Stimulated activated CD8-positive, alpha-beta memory T cell treated with anti-CD3 and anti-CD28 coated beads, Interleukin-12 subunit alpha, Interleukin-12 subunit beta, amount 100 ng/mL, for 24 hours (primary cell): ENCODE results near the gene FNDC7.
A peak's percentile ranks its signal among the peaks of the same experiment; 100 is the strongest.
"Not testable (repeated sequence)": the region's sequence is repeated elsewhere in the genome, so short reads cannot be mapped to it uniquely, and the experiment has no call there.

Experiments
- DNase-seq: peaks from one replicate; pipeline ENCODE4 v3.0.0-alpha.2; 2020; ENCODE audit errors: extremely low read depth

FNDC7 gene

GRCh38 chr1:108712606-108713150 lies at the start of gene FNDC7:
TSS of gene FNDC7 (plus strand) at chr1:108712908. CDS start at chr1:108712934, 26 bp downstream.
- DNase-seq: no peak

- no peak for DNase-seq
Observed at GRCh38 chr1:108663074-108663473, 49.6 kb upstream of the FNDC7 start.

GRCh38 chr1:108664481-108664880 lies 48.2 kb upstream of the FNDC7 start:
- DNase-seq: no peak

GRCh38 chr1:108665067-108665466 lies 47.6 kb upstream of the FNDC7 start:
- DNase-seq: no peak

- no peak for DNase-seq
Observed at GRCh38 chr1:108665771-108666170, 46.9 kb upstream of the FNDC7 start.

GRCh38 chr1:108667422-108667821 lies 45.3 kb upstream of the FNDC7 start:
- DNase-seq: not testable (repeated sequence)

GRCh38 chr1:108668777-108669176 lies 43.9 kb upstream of the FNDC7 start:
- no peak for DNase-seq

GRCh38 chr1:108669679-108670078 lies 43.0 kb upstream of the FNDC7 start:
- DNase-seq: no peak

GRCh38 chr1:108670131-108670773 lies 42.5 kb upstream of the FNDC7 start:
- no peak for DNase-seq

- no peak for DNase-seq
Observed at GRCh38 chr1:108671143-108671542, 41.6 kb upstream of the FNDC7 start.

- DNase-seq: no peak
Observed at GRCh38 chr1:108678706-108679105, 34.0 kb upstream of the FNDC7 start.

GRCh38 chr1:108679586-108680213 lies 33.0 kb upstream of the FNDC7 start:
- DNase-seq: no peak

- not testable (repeated sequence) for DNase-seq
Observed at GRCh38 chr1:108681701-108682100, 31.0 kb upstream of the FNDC7 start.

- no peak for DNase-seq
Observed at GRCh38 chr1:108685529-108685928, 27.2 kb upstream of the FNDC7 start.

GRCh38 chr1:108686614-108687313 lies 25.9 kb upstream of the FNDC7 start:
- no peak for DNase-seq

- DNase-seq: no peak
Observed at GRCh38 chr1:108691128-108691941, 21.4 kb upstream of the FNDC7 start.

GRCh38 chr1:108691942-108692723 lies 20.6 kb upstream of the FNDC7 start, which contains the start of gene PRPF38B:
TSS of gene PRPF38B (plus strand) at chr1:108692310. CDS start at chr1:108692592, 282 bp downstream.
- peak; percentile 87 for DNase-seq

GRCh38 chr1:108692724-108693655 lies 19.7 kb upstream of the FNDC7 start:
- no peak for DNase-seq

GRCh38 chr1:108695535-108695934 lies 17.2 kb upstream of the FNDC7 start:
- no peak for DNase-seq
